Activated CD8-positive, alpha-beta T cell treated with anti-CD3 and anti-CD28 coated beads, Interleukin-2, amount 10 ng/mL, durations not matched to agents 7 days and 5 days (primary cell): ENCODE results near the gene INTS13. TPM values are rescaled to one million over a fixed set of nuclear protein-coding genes. Genes with fewer than 3 reads are reported as not detected.
"Not testable (repeated sequence)": the region's sequence is repeated elsewhere in the genome, so short reads cannot be mapped to it uniquely, and the experiment has no call there.

Experiments used
- ATAC-seq: fragments of 150-1000 bp; cut with Tn5 transposase; one replicate; pipeline ENCODE4 v1.10.0; 2021; ENCODE audit warnings: moderate library complexity
- CTCF ChIA-PET: fragments of 350-600 bp; sonication (Branson Sonifier 250); formaldehyde crosslinking; loops from one replicate; lab custom pipeline; 2021; ENCODE audit warnings: antibody characterized with exemption; lab: Charles Lee
- POLR2A ChIA-PET: fragments of 350-600 bp; sonication (Branson Sonifier 250); formaldehyde crosslinking; loops from one replicate; lab custom pipeline; 2021; ENCODE audit warnings: antibody characterized with exemption; lab: Charles Lee
- DNase-seq: peaks from one replicate; pipeline ENCODE4 v3.0.0-alpha.2; 2020
- H3K27ac Mint-ChIP-seq: one replicate; pipeline ENCODE4 v1.8.0; 2021; ENCODE audit warnings: mild to moderate bottlenecking, mixed read lengths
- H3K27me3 Mint-ChIP-seq: one replicate; pipeline ENCODE4 v1.8.0; 2021; ENCODE audit warnings: low read depth, mixed read lengths
- H3K36me3 Mint-ChIP-seq: one replicate; pipeline ENCODE4 v1.8.0; 2021; ENCODE audit warnings: low read depth, mixed read lengths
- H3K4me1 Mint-ChIP-seq: one replicate; pipeline ENCODE4 v1.8.0; 2021; ENCODE audit warnings: low read depth, mixed read lengths
- H3K4me3 Mint-ChIP-seq: one replicate; pipeline ENCODE4 v1.8.0; 2021; ENCODE audit warnings: mild to moderate bottlenecking, mixed read lengths
- H3K9me3 Mint-ChIP-seq: one replicate; pipeline ENCODE4 v1.8.0; 2022; ENCODE audit warnings: mixed read lengths; ENCODE audit not compliant: insufficient read depth
- total RNA-seq, 2 experiments: library from RNA; stranded (reverse); gene quantifications; one replicate each; pipeline ENCODE4 v1.2.3, GENCODE V29; 2021

INTS13 gene
- total RNA-seq, 2 experiments from 2014 or later = 52.8 to 58.3 TPM

DNA sequence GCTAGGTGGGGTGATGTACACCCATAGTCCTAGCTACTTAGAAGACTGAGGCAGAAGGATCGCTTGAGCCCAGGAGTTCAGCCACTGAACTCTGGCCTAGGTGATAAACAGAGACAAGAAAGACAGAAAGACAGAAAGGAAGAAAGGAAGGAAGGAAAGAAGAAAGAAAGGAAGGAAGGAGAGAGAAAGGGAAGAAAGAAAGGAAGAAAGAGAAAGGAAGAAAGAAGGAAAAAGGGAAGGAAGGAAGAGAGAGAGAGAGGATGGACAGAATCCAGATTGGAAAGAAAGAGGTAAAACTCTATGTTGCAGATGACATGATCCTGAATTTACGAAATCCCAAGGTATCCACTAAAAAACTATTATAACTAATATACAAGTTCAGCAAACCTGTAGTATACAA is 8.2 kb downstream of the INTS13 start:
- CTCF ChIA-PET = no interaction called here
- POLR2A ChIA-PET = no interaction called here
- DNase-seq (no peak), ATAC-seq (no peak)
- Mint-ChIP-seq H3K9me3 (no peaks in the 10 kb centered on the region), H3K36me3 (peaks cover 61% of the 10 kb centered on the region), H3K27ac (no peak overlapping the region), H3K4me3 (no peak overlapping the region), H3K27me3 (no peaks in the 10 kb centered on the region), H3K4me1 (peaks cover 31% of the 10 kb centered on the region)

DNA sequence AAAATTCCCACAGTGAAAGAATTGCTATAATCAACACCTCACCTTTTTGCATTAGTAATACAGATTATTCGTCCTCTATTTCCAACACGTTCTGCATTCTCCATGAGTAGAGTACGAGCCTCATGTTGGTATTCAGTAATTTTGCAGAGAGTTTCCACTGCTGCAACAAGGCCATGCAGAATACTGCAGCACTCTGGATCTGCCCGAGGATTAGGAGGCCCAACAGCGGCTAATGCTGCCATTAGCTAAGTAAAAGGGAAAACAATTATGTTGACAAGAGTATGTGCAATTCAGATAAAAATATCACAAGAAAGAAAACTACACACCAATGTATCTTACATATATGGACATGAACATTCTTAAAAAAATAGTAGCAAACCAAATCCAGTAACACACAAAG is 9.1 kb downstream of the INTS13 start:
- peaks cover 25% of the 10 kb centered on the region for H3K4me1 Mint-ChIP-seq
- no peak overlapping the region for H3K27ac Mint-ChIP-seq

DNA sequence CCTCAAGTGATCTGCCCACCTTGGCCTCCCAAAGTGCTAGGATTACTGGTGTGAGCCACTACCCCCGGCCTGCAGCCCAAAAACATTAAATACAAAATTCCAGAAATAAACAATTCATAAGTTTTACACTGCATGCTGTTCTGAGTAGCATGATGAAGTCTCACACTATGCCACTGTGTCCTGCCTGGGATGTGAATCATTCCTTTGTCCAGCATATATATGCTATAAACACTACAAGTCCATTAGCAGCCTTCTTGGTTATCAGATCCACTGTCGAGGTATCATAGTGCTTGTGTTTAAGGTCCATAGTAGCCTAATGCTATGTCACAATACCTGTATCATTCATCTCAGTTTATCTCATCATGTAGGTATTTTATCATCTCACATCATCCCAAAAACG is 15.9 kb downstream of the INTS13 start:
- Mint-ChIP-seq H3K36me3 (peaks cover 39% of the 10 kb centered on the region), H3K27me3 (no peaks in the 10 kb centered on the region), H3K27ac (no peak overlapping the region), H3K4me3 (no peak overlapping the region), H3K4me1 (no peaks in the 10 kb centered on the region), H3K9me3 (no peaks in the 10 kb centered on the region)
- no peak for DNase-seq
- ChIA-PET POLR2A (no interaction called here), CTCF (no interaction called here)
- ATAC-seq = no peak

More for the DNA sequence above, 9.1 kb downstream of the INTS13 start:
- CTCF ChIA-PET = interaction anchor here (0.6 kb wide), 1 partner anchor 9 kb away, joined by 3 read pairs; no protein-coding TSS in a partner anchor
- H3K4me3 Mint-ChIP-seq = no peak overlapping the region
- no peaks in the 10 kb centered on the region for H3K27me3 Mint-ChIP-seq
- no peak for DNase-seq
- no peak for ATAC-seq
- POLR2A ChIA-PET = no interaction called here
- H3K36me3 Mint-ChIP-seq = peaks cover 53% of the 10 kb centered on the region
- no peaks in the 10 kb centered on the region for H3K9me3 Mint-ChIP-seq

DNA sequence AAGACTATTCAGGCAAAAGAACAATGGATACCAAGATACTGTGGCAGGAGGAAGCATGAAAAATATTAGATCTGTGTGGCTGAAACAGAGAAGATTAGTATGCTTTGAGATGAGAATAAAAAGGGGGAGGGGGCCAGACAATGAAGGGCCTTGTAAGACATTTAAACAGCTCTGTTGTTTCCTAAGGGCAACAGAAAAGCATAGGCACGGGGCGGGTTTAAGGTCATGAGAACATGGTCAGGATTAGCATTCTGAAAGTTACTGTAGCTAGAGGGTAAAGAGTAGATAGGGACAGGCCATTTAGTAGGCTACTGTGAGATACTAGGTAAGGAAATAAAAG is 18.6 kb downstream of the INTS13 start:
- ATAC-seq = no peak
- CTCF ChIA-PET = interaction anchor here (0.7 to 0.8 kb wide), 2 partner anchors 9 to 34 kb away, joined by 3 to 5 read pairs; no protein-coding TSS in a partner anchor
- no peak overlapping the region for H3K27ac Mint-ChIP-seq
- no peaks in the 10 kb centered on the region for H3K4me1 Mint-ChIP-seq
- H3K9me3 Mint-ChIP-seq = no peaks in the 10 kb centered on the region
- no peak overlapping the region for H3K4me3 Mint-ChIP-seq
- no peaks in the 10 kb centered on the region for H3K27me3 Mint-ChIP-seq
- peaks cover 44% of the 10 kb centered on the region for H3K36me3 Mint-ChIP-seq
- POLR2A ChIA-PET = no interaction called here
- DNase-seq = no peak

DNA sequence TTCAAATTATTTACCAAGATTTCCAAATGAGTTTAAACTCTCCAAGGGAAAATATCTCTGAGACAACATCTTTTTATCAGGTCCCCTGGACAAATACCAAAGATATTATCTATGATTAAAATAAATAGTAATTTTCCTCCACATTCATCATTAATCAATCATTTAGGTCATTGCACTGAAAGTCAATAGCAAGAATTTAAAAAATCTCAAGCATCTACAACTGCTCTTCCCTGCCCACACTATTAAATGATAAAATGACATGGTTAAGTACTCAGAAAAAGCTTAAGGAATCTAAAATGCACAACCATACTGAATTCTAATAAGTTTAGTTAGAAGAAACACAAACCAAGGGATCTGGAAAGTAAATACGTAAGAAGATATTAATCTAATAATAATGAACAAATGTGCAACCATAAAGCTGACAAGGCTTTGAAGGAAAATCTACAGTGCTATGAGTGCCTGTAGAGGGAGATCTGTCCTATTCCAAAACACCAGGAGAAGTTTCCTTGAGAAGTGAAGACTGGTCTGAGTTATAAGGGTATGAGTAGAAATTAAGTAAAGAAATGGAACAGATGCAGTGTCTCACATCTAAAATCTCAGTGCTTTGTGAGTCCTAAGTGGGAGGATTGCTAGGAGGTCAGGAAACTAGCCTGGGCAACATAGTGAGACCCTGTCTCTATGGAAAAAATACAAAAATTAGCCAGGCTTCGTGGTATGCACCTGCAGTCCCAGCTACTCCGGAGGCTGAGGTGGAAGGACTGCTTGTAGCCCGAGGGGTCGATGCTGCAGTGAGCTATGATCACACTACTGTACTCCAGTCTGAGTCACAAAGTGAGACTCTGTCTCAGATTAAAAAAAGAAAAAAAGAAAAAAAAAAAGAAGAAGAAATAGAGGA is 19.2 kb downstream of the INTS13 start:
- H3K27ac Mint-ChIP-seq = no peak overlapping the region
- CTCF ChIA-PET = interaction anchor here (0.7 to 2.5 kb wide), 3 partner anchors 10 to 33 kb away, joined by 3 to 12 read pairs (median 5); no protein-coding TSS in a partner anchor
- H3K27me3 Mint-ChIP-seq = no peaks in the 10 kb centered on the region
- POLR2A ChIA-PET = no interaction called here
- no peaks in the 10 kb centered on the region for H3K9me3 Mint-ChIP-seq
- H3K4me3 Mint-ChIP-seq = no peak overlapping the region
- peaks cover 44% of the 10 kb centered on the region for H3K36me3 Mint-ChIP-seq
- H3K4me1 Mint-ChIP-seq = no peaks in the 10 kb centered on the region
- ATAC-seq (no peak), DNase-seq (no peak)

DNA sequence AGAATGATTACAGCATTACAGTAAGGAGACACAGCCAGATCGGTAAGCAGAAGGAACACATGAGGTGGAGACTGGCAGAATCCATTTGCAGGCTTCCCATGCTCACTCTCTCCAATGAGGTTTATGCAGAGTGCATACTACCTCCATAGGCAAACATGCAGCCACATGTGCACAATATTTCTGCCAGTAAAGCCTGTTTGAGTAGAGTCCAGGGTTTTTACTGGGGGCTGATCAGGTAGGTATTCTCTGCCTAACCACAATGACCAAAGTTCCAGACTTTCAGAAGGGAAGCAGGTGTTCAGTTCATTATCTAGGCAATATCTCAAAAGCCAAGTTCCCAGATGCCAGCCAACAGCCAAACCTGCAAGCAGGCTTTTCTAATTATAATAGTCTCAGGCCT is 31.1 kb downstream of the INTS13 start:
- Mint-ChIP-seq H3K4me3 (no peak overlapping the region), H3K4me1 (peaks cover 5% of the 10 kb centered on the region), H3K9me3 (no peaks in the 10 kb centered on the region), H3K27ac (no peak overlapping the region), H3K36me3 (peaks cover 74% of the 10 kb centered on the region), H3K27me3 (no peaks in the 10 kb centered on the region)
- ATAC-seq (no peak), DNase-seq (no peak)
- CTCF ChIA-PET = no interaction called here
- POLR2A ChIA-PET = no interaction called here

DNA sequence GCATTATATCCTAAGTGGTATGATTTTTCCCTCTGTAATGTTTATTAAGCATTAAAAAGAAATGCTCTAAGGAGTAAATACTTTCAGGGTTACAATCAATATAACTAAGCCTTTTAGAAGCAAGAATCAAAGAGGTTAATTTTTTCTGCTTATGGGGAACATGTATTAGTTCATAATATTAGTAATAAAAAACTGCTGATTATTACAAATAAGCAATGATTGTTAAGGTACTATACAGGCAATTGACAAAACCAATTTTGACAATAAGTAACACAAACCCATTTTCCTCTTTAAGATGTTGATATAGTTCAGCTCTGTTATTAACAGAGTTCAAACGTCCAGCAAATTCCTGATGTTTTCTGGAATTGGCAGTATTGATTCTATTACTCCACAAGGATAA is 31.8 kb downstream of the INTS13 start:
- ATAC-seq = no peak
- peaks cover 75% of the 10 kb centered on the region for H3K36me3 Mint-ChIP-seq
- H3K27ac Mint-ChIP-seq = no peak overlapping the region
- H3K9me3 Mint-ChIP-seq = no peaks in the 10 kb centered on the region
- no peak overlapping the region for H3K4me3 Mint-ChIP-seq
- POLR2A ChIA-PET = no interaction called here
- no peak for DNase-seq
- CTCF ChIA-PET = no interaction called here
- no peaks in the 10 kb centered on the region for H3K27me3 Mint-ChIP-seq
- peaks cover 5% of the 10 kb centered on the region for H3K4me1 Mint-ChIP-seq

DNA sequence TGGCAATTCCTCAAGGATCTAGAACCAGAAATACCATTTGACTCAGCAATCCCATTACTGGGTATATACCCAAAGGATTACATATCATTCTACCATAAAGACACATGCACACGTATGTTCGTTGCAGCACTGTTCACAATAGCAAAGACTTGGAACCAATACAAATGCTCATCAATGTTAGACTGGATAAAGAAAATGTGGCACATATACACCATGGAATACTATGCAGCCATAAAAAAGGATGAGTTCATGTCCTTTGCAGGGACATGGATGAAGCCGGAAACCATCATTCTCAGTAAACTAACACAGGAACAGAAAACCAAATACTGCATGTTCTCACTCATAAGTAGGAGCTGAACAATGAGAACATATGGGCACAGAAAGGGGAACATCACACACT is 34.4 kb downstream of the INTS13 start:
- H3K36me3 Mint-ChIP-seq = peaks cover 76% of the 10 kb centered on the region
- DNase-seq, H3K27me3 Mint-ChIP-seq, ATAC-seq, H3K9me3 Mint-ChIP-seq, POLR2A ChIA-PET, H3K4me1 Mint-ChIP-seq, H3K27ac Mint-ChIP-seq, H3K4me3 Mint-ChIP-seq: not testable (repeated sequence)
- CTCF ChIA-PET = interaction anchor here (2.1 kb wide), 1 partner anchor 18 kb away, joined by 15 read pairs; no protein-coding TSS in a partner anchor

DNA sequence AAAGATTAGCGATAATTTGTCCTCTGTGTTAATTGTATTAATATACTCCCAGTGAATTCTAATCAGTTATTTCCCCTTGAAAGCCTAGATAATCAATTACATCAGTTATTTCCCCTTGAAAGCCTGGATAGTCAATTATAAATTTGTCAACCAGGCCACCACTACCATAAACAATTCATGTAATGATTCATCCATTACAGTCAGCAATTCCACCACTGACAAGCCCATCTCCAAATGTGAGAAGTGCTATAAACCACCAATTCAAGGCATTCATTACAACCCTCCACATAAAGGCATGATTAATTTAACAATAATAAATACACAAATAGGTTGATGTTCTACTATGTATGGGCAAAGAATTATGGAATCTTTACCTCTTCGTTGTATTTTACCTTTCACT is 40.9 kb downstream of the INTS13 start:
- H3K4me1 Mint-ChIP-seq = peaks cover 2% of the 10 kb centered on the region
- POLR2A ChIA-PET = interaction anchor here (0.7 kb wide), 1 partner anchor 519 kb away, joined by 3 read pairs; no protein-coding TSS in a partner anchor
- CTCF ChIA-PET = interaction anchor here (3.8 kb wide), 1 partner anchor 11 kb away, joined by 23 read pairs; no protein-coding TSS in a partner anchor
- H3K27me3 Mint-ChIP-seq = no peaks in the 10 kb centered on the region
- no peaks in the 10 kb centered on the region for H3K9me3 Mint-ChIP-seq
- ATAC-seq (no peak), DNase-seq (no peak)
- no peak overlapping the region for H3K4me3 Mint-ChIP-seq
- H3K36me3 Mint-ChIP-seq = peaks cover 37% of the 10 kb centered on the region
- no peak overlapping the region for H3K27ac Mint-ChIP-seq

DNA sequence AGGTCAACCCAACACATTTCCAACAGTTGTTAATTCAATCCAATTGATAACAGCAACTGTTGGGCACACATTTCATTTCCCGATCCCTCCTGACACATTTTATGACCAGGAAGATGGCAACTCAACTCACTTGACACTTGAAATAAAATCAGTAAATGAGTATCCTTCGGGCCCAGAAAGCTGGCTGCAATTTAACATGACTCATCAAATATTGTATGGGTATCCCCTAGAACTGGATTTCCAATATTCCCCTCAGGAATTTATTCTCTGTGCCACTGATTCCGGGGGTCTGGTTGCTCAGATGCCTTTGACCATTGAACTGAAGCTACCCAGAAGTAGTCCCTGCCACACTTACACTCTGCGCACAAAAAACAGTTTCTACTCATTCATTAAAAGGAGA is 42.1 kb downstream of the INTS13 start:
- DNase-seq = no peak
- no peak overlapping the region for H3K4me3 Mint-ChIP-seq
- H3K9me3 Mint-ChIP-seq = no peaks in the 10 kb centered on the region
- CTCF ChIA-PET = interaction anchor here (3.8 kb wide), 1 partner anchor 10 kb away, joined by 23 read pairs; no protein-coding TSS in a partner anchor
- no peak for ATAC-seq
- H3K4me1 Mint-ChIP-seq = peaks cover 2% of the 10 kb centered on the region
- no peaks in the 10 kb centered on the region for H3K27me3 Mint-ChIP-seq
- H3K36me3 Mint-ChIP-seq = peaks cover 25% of the 10 kb centered on the region
- no peak overlapping the region for H3K27ac Mint-ChIP-seq
- POLR2A ChIA-PET = no interaction called here

DNA sequence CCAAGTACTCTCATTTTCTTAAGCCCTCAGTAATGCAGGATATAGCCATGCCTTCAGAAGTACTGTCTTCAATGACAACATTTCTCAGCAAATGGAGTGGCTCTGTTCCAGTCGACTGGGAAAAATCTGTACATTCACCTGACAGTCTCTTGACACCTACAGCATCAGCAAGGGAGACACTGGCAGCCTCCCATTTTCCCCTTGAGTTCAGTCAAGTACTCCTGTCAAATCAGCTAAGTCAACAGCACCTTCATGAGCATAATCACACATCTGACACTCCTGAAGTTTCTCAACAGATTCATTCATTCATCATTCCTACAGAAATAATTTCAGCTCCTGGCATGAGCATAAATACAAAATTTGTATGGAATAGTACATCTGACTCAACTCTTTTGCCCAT is 46.1 kb downstream of the INTS13 start:
- no peak for ATAC-seq
- no peaks in the 10 kb centered on the region for H3K4me1 Mint-ChIP-seq
- DNase-seq = no peak
- H3K36me3 Mint-ChIP-seq = peaks cover 6% of the 10 kb centered on the region
- no peaks in the 10 kb centered on the region for H3K27me3 Mint-ChIP-seq
- H3K9me3 Mint-ChIP-seq = no peaks in the 10 kb centered on the region
- CTCF ChIA-PET = interaction anchor here (1.1 to 2.8 kb wide), 4 partner anchors 15 to 59 kb away, joined by 4 to 6 read pairs (median 4); partner anchors contain the start of gene ITPR2
- no peak overlapping the region for H3K27ac Mint-ChIP-seq
- no peak overlapping the region for H3K4me3 Mint-ChIP-seq
- POLR2A ChIA-PET = interaction anchor here (0.7 kb wide), 1 partner anchor 59 kb away, joined by 3 read pairs; the partner anchor contains the start of gene ITPR2

DNA sequence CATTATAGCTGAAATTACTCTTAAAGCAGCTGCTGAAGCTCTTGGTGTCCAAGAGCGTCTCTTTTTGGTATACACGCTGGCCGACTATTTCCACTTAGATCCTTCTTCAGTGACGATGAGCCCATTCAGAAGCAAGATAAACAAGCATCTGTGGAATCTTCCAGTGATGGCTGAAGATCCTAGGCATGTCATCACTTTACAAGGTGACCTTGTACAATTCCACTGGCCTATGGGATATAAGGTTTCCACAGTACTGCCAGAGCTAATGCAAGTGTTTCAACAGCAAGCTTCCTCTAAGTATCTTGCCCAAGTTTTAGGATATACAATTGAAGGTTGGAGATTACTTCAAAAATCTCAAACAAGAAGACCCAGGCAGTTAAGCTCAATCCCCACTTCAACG is 47.0 kb downstream of the INTS13 start:
- peaks cover 3% of the 10 kb centered on the region for H3K36me3 Mint-ChIP-seq
- DNase-seq (no peak), ATAC-seq (no peak)
- H3K4me3 Mint-ChIP-seq = no peak overlapping the region
- no peak overlapping the region for H3K27ac Mint-ChIP-seq
- ChIA-PET POLR2A (no interaction called here), CTCF (interaction anchor here (1.1 to 1.8 kb wide), 2 partner anchors 20 to 58 kb away, joined by 4 read pairs; partner anchors contain the start of gene ITPR2)
- no peaks in the 10 kb centered on the region for H3K4me1 Mint-ChIP-seq
- no peaks in the 10 kb centered on the region for H3K27me3 Mint-ChIP-seq
- H3K9me3 Mint-ChIP-seq = no peaks in the 10 kb centered on the region
